GM03348 (cell line): ENCODE results near the gene CD22.
"Not testable (repeated sequence)": the region's sequence is repeated elsewhere in the genome, so short reads cannot be mapped to it uniquely, and the experiment has no call there.

Experiments
- DNase-seq: peaks from one replicate; pipeline ENCODE4 v3.0.0; 2012; ENCODE audit warnings: low spot score

Gene CD22

DNA sequence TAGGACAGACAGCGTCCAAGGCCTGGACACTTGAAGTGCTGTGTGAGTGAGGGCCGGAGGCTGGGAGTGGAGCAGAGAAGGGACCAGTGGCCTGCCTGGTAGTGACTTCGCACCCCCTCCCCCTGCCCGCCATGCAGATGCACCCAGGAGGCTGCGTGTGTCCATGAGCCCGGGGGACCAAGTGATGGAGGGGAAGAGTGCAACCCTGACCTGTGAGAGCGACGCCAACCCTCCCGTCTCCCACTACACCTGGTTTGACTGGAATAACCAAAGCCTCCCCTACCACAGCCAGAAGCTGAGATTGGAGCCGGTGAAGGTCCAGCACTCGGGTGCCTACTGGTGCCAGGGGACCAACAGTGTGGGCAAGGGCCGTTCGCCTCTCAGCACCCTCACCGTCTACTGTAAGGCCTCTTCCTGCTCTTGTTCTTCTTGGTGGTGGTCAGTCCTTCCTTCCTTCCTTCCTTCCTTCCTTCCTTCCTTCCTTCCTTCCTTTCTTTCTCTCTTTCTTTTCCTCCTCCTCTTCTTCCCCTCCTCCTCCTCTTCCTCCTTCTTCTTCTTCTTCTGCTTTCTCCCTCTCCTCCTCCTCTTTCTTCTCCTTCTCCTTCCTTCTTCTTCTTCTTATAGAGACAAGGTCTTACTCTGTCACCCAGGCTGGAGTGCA lies 12.7 kb downstream of the CD22 start:
- no peak for DNase-seq

DNA sequence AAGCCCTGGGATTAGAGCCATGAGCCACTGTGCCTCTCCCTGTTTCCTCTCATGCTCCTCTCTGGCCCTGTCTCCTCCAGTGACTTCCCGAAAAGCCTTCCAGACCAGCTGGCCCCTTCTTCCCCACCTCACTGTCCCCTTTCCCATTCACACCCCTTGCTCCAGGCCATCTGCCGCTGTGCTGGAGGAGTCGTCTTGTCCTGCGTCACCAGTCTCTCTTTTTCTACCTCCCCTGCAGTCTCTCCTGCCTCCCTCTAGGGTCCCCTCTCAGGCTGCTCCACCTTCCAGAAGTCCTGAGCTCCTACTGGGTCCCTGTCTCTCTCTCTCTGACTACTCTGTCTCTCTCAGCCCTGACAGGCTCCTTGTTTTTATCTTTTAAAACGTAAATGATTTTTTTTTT lies 13.4 kb downstream of the CD22 start:
- DNase-seq = no peak

DNA sequence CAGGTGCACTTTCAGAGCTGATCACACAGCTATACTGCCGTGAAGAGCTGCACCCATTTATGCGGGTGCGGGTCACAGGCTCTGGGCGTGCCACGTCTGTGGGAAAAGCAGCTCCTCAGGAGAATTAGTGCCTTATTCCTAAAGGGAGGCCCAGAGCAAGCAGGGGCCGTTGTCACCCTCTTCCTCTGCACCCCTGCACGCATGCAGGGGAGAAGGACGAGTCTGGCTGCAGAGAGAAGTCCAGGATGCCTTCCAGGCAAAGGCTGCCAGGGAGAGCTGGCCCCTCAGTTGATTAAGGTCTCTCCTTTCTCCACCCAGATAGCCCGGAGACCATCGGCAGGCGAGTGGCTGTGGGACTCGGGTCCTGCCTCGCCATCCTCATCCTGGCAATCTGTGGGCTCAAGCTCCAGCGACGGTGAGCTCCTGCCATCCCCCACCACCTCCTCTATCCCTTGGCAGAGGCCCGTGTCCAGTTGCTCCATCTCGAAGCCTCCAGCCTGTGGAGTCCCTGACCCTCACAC lies 15.6 kb downstream of the CD22 start:
- no peak for DNase-seq

DNA sequence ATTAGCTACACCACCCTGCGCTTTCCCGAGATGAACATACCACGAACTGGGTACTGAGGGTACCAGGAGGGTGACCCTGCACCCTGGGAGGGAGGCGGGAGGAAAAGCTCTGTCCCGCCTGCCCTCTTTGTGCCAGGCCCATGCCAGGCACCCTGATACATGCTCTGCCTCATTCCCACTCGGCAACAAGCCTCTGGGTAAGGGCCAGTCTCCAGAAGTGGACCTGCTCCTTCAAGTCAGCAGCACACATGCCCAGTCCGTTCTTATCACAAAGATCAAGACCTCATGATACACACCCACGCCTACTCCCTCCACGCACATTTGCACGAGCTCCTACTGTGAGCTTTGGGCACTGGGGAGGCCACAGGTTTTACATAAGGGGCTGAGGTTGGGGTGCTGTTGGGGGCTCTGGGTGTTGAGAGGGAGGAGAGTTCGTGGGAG lies 16.7 kb downstream of the CD22 start:
- no peak for DNase-seq

DNA sequence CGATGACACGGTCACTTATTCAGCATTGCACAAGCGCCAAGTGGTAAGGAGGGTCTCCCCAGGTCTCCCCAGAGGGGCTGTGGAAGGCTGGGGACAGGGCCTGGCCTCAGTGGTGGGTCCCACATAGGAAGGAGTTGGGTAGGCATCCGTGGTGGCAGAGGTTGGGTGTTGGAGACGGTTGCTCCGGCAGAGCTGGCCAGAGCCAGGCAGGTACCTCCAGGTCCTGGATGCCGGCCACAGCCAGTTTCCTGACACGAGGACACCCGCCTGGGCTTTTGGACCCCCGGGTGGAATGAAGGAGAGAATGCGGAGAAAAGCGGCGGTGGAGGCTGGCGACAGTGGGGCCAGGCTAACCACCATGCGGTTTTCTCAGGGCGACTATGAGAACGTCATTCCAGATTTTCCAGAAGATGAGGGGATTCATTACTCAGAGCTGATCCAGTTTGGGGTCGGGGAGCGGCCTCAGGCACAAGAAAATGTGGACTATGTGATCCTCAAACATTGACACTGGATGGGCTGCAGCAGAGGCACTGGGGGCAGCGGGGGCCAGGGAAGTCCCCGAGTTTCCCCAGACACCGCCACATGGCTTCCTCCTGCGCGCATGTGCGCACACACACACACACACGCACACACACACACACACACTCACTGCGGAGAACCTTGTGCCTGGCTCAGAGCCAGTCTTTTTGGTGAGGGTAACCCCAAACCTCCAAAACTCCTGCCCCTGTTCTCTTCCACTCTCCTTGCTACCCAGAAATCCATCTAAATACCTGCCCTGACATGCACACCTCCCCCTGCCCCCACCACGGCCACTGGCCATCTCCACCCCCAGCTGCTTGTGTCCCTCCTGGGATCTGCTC lies 17.4 kb downstream of the CD22 start:
- DNase-seq = no peak

DNA sequence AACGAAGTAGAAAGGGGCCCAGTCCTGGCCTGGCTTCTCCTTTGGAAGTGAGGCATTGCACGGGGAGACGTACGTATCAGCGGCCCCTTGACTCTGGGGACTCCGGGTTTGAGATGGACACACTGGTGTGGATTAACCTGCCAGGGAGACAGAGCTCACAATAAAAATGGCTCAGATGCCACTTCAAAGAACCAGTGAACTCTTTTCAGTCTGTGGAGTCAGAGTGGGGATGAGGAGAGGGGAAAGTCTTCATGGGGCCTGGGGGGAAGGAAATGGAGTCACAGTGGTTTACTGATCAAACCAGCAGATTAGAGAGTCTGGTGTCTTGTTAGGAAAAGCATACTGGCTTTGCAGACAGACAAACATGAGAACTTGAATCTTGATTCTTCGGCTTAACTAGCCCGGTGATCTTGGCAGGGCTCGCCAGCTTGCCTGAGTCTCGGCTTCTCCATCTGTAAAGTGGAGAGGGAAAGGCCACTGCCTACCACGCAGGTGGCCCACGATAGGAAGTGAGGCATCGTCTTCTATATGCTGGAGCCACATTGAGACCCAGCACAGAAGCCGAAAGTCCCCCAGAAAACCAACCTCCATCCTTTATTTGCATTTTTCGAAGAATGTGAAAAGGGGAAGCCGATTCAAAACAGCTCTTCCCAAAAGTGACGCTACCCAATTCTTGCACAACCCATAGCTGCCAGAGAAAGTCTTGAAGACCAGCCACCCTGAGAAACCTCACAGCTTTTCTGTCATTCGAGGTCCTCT lies 18.4 kb downstream of the CD22 start, which contains the start of gene FFAR1:
TSS of gene FFAR1 (plus strand) at position 732 of the 759 bp plus-strand sequence. CDS start 3,650 bp downstream, outside the sequence.
- no peak for DNase-seq

DNA sequence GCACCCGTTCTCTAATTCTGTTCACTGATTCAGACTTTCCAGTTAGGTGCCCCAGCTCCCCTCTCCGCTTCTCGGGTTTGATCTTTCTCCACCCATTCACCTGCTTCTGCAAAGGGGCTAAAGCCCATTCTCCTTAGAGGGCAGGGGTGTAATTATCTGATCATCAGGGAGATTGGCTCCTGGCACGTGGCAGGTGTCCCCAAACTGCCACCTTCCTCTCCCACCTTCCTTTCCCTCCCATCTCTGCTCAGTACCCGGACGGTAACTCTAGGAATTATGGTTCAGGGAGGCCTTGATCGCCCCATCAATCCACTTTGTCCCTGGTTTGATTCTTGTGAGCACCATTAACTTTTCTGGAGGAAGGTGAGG lies 18.9 kb downstream of the CD22 start:
- no peak for DNase-seq

DNA sequence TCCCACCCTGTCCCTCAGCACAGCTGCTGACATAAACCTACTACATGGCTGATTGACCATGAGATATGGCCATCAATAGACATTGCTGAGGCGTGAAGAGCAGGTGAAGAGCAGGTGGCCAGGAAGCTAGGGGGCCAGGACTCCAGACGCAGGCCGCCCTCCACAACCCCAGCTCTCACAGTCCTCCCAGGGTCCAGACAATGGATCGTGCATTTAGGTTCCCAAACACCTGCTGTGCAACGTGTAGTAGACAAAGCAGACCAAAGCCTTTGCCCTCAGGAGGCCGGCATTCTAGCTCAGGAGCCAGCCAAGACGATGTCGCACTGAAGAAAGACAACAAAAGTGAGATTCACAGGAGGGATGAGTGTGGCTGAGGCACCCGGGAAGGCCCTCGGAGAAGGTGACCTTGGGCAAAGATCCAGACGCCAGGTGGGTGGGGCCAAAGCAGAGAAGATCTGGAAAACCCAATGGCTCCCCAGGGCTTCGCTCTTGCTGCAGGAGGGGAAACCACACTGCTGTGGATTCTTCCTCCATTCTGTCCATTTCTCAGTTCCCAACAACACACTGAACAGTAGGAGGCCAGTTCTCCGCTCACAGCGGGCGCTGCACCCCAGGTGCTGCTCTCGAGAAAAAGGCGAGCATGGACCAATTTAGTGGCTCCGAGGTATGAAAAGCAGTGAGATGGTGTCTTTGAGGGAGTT lies 20.1 kb downstream of the CD22 start:
- DNase-seq = no peak

DNA sequence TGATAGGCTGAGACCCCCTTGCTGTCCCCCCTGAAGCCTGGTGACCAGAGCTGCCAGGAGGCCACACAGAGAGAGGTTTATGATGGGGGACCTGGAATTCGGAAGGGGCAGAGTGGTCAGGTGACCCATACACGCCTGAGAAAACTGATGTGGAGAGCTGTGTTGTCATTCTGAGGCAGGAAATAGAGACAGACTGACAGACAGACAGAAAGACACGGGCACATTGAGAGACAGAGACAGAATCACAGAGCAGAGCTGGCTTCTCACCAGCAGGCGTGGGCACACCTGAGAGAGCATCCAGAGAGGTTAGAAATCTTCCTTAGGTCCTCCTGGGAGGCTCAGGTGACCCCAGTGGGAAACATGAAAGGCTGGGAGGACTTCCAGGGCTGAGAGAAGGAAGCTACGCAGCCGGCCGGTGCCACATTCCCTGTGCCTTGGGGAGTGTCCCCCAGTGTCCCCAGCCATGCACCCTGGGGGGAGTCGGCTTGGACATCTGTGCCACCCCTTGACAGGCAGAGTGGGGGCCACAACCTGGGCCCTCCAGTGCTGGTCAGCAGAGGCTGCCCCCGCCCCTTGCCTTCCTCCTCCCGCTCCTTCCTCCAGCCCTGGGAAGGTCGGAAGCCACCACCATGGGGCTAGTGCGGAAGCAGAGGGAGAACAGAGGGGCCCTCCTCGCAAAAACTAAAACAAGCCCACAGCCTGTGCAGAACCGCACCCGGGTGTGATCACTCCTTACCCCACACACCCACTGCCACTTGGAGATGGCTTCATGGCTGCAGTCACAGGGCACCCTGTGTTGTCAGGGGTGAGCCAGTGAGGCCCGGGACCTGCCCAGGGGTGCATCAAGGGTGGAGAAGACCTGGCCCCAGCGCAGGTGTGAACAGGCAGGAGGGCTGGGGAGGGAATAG lies 20.9 kb downstream of the CD22 start:
- DNase-seq = no peak

DNA sequence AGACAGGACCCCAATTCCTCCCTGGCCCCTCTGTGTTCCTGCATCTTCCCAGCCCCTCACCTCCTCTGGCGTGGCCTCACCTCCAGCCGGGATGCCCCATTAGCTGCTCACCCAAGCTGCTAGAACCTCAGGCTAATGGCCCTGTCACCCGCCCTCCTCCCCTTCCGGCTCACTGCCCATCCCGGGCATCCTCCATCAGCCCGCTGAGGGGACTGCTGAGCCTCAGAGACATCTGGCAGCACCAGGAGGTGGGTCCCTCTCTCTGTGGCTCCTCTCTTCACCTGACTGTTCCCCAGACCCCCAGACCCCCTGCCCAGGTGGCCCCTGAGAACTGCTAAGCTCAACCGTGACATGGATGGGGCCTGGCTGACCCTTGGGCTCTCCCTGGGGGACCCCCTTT lies 21.6 kb downstream of the CD22 start:
- no peak for DNase-seq

DNA sequence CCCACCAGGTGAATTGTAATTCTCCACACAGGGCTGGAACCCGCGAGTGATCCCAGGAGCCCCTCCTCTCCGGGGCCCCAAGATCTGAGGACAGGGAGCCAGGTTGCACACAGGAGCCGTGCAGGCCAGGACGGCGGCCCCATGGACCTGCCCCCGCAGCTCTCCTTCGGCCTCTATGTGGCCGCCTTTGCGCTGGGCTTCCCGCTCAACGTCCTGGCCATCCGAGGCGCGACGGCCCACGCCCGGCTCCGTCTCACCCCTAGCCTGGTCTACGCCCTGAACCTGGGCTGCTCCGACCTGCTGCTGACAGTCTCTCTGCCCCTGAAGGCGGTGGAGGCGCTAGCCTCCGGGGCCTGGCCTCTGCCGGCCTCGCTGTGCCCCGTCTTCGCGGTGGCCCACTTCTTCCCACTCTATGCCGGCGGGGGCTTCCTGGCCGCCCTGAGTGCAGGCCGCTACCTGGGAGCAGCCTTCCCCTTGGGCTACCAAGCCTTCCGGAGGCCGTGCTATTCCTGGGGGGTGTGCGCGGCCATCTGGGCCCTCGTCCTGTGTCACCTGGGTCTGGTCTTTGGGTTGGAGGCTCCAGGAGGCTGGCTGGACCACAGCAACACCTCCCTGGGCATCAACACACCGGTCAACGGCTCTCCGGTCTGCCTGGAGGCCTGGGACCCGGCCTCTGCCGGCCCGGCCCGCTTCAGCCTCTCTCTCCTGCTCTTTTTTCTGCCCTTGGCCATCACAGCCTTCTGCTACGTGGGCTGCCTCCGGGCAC lies 22.6 kb downstream of the CD22 start:
- no peak for DNase-seq

DNA sequence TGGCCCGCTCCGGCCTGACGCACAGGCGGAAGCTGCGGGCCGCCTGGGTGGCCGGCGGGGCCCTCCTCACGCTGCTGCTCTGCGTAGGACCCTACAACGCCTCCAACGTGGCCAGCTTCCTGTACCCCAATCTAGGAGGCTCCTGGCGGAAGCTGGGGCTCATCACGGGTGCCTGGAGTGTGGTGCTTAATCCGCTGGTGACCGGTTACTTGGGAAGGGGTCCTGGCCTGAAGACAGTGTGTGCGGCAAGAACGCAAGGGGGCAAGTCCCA lies 23.1 kb downstream of the CD22 start:
- DNase-seq = no peak

DNA sequence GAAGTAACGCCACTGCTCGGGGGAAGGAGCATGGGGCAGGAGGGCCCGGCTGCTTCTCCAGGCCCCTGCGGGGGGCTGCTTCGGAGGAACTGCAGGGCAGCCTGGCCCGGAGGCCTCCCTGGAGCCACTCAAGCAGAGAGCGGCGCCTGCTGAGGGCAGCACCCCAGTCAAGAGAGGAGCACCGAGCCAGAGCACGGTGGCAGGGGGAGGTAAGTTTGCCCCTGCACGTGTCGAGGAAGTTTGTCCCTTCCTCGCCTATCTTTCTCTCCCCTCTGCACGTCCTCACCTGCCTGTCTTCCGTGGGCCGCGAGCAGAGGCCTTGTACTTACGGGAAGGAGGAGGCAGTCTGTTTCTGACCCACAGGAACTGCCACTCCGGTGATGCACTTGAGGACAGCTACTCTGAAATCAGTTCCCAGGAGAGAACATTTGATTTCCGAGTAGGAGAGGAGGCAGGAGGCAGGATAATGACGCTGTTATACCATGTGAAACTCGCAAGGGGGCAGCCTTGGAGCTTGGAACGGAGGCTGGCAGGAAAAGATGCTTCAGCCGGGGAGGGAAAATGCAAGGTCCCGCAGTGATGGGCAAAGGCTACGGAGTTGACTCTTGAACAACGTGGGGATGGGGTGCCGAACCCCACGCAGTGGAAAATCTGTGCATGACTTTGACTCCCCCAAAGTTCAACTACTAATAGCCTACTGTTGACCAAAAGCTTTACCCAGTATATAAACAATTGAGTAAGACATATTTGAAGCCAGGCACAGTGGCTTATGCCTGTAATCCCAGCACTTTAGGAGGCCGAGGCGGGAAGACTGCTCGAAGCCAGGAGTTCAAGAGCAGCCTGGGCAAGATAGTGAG lies 23.7 kb downstream of the CD22 start:
- DNase-seq = peak; percentile 91

DNA sequence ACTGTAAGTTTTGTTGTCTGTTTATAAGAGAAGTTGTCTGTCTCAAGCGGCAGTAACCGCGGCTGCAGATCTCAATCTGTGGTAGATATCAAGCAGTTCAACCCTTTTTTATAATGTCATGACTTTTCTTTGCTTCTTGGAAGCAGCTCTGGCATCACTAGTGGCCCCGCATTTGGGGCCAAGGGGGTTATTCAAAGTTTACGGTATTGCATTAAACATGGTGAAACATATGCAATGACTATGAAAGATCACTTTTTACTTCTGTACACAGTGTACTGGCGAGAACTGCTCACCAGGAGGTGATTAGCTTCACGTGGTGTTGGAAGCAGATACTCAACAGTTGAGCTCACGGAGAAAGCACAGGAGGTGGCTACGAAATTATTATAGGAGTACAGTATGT lies 24.6 kb downstream of the CD22 start:
- no peak for DNase-seq

DNA sequence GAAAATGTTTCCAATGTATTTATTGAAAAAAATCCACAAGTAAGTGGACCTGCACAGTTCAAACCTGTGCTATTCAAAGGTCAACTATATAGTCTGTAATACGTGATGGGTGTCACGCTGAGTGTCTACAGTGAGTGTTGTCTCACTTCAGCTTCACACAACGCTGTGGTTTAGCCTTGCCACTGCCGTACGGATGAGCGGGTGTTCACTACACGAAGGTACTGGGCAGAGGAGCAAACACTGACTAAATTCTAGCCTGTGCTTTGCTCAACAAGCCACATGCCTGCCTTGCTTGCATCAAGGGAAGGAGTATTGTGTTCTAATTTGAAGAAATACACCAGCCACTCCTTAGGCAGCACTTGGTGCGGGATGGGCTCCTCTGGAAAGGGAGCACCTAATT lies 25.9 kb downstream of the CD22 start:
- no peak for DNase-seq

DNA sequence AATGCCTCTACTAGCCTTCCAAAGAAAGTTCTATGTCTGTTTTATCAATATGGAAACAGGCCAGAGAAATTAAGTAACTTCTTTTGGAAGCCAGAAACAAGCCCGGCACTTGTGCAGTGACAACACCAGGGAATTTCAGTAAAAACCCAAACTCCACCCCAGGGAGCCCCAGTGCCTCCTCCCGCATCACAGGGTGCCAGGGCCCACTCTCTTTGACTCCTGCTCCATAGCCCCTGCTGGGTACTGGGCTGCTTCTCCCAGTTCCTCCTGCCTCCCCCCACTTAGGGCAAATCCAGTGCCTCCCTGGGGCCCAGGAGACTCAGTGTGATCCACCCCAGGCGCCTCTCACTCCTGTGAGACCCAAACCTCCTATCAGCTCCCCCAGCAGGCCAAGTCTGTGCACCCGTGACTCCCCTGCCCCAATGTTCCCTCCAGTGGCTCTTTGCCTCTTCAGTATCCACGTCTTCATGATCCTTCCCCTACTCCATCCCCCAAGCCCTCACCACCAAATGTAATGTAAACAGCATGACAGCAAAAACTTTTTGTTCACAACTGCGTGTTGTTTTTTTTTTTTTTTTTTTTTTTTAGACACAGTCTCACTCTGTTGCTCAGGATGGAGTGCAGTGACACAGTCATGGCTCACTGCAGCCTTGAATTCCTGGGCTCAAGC lies 26.9 kb downstream of the CD22 start:
- DNase-seq = no peak

DNA sequence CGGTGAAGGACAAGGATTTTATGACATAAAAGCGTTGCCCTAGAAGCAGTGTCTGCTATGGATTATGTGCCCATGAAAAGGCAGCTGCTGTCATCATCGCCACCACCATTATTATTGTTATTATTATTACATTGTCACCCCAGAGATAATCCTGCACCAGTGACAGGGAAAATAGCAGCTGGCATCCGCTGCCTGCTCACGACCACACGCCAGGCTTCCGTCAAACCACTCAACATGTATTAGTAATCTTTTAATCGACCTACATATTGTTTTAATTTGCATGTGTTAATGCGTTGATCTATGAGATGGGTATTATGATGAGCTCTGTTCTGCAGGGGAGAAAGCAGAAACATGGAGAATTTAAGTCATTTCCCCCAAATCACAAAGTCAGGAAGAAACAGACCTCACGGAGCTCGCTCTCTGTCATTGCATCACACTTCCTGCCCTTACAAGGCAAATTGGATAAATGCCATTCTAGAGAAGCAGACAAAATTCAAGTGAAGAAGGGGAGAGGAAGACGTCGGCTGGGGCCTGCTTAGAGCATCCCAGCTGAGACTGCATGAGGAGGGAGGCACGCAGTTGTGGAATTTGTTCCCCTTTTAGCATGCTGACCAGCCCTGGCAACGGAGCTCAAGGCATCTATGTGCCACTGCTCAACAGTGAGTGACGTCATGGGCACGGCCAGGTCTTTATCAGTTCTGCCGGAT lies 29.0 kb downstream of the CD22 start, which contains the start of gene FFAR3:
TSS of gene FFAR3 (plus strand) at position 594 of the 707 bp plus-strand sequence. CDS start 431 bp downstream, outside the sequence.
- peak; percentile 51 for DNase-seq

DNA sequence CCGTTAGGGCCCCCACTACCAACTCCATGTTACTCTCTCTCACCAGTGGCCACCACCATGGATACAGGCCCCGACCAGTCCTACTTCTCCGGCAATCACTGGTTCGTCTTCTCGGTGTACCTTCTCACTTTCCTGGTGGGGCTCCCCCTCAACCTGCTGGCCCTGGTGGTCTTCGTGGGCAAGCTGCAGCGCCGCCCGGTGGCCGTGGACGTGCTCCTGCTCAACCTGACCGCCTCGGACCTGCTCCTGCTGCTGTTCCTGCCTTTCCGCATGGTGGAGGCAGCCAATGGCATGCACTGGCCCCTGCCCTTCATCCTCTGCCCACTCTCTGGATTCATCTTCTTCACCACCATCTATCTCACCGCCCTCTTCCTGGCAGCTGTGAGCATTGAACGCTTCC lies 29.8 kb downstream of the CD22 start:
- not testable (repeated sequence) for DNase-seq
